ENCODE measurements around the gene EHBP1L1.
"Not testable (repeated sequence)": the region's sequence is repeated elsewhere in the genome, so short reads cannot be mapped to it uniquely, and the experiment has no call there.

The EHBP1L1 gene

DNA sequence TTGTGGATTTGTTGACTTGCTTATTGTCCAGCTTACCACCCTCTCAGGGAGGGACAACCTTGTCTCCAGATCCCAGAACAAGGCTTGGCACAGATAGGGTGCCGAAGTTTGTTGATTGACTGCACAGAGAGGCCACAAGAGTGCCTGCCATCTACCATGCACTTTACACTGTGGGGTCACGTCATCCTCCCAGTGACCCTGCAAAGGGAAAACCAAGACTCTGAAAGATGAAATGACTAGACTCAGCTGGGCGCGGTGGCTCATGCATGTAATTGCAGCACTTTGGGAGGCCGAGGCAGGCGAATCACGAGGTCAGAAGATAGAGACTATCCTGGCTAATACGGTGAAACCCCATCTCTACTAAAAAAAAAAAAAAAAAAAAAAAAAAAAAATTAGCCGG, 13.1 kb upstream of the EHBP1L1 start:
- no peak for DNase-seq

DNA sequence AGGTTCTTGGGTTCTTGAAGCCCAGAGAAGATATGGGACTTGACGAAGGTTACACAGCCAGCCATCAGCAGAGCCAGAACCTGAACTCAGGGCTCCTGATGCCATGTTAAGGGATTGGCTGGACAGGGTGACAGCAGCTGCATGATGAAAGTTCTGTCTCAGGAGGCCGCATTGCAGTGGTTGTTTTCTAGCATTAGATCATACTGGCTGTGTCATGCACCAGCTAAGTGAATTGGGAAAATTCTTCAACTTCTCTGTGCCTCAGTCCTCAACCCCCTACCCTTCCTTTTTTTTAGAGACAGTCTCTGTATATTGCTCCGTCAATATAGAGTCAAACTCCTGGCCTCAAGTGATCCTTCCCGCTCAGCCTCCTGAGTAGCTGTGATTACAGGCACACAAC, 12.3 kb upstream of the EHBP1L1 start:
- no peak for DNase-seq

DNA sequence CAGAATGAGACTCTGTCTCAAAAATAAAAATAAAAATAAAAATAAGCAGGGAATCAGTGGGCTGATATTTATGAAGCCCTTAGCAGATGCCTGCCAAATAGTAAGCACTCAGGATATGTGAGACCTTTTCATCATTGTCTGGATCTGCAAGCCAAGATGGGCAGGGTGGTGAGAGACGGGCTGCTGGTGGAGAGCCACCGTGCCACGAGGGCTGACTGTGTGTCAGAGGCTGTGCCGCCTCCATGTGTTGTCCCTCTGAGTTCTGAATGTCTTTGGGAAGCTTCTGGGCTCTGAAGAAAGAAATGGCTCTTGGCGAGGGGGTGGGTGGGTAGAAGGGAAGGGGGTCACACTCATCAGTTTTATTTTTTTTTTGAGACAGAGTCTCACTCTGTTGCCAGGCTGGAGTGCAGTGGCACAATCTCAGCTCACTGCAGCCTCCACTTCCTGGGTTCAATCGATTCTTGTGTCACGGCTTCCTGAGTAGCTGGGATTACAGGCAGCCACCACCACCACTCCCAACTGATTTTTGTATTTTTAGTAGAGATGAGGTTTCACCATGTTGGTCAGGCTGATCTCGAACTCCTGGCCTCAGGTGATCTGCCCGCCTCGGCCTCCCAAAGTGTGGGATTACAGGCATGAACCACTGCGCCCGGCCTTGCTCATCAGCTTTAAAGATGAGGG, 10.8 kb upstream of the EHBP1L1 start:
- DNase-seq, result not testable (repeated sequence)

DNA sequence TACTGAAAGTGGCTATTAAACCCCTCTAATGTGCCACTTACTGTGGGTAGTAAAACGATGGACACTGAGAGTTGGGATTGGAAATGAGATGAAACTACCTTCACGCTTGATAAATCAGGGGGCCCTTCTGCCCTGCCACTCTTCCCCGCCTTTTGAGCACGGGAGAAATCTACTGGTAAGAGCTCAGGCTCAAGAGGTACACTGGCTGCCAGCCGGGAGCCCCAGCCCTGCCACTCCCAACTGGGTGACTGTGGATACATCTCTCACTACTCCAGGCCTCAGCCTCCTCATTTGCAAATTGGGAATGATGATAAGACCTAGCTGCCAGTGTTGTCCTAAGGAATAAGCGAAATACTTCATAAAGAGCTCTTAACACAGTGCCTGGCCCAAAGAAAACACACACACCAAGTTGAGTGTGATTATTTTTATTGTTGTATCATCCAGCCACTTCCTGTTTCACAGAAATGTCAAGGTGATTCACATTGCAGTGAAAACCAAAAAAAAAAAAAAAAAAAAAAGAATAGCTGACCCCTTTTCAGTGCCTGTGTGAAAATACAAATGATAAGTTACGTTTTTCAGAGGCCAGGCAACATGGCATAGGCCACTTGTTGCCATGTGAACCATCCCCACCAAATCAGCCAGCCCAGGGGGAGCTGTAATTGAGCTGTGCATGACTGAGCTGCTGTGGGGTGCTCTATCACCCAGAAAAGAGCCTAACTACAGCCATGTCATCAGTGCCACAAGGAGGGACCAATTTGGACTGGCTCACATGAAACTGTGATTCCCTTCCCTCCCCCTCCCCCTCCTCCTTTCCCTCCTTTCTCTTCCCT, 10.0 kb upstream of the EHBP1L1 start:
- DNase-seq, result no peak

DNA sequence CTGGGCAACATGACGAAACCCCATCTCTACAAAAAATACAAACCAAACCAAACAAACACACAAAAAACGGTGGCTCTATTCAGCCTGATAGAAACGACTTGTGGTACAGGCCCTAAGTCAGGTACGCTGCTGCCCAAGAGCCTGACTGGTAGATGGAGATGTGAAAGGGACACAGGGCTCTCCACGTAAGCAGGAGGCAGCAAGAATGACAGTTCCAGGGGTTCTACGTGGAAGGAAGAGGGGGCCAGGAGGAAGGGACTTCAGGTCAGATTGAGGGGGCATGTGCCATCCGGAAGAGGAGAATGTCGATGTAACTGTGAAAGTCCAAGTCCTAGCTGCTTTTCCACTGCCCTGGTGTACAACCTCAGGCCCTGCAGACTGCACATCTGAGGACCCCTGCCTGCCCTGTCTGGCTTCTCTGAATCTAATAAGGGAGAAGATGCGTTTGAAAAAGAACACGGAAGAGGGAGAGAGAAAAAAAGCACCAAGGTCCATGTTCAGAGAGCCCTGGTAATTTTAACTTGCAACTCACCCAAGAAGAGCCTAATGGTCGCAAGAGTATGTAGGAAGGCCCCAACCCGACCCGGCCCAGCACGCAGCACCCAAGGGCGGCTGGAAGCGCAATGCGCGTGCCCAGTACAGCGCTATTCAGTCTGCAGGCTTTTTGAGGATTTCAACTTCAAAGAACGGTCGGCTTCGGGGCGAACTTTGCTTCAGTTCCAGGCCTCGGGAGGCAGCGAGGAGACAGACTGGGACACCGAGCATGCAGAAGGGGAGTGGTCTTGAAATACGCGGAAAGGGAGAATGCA, 6.5 kb upstream of the EHBP1L1 start:
- DNase-seq, result no peak

DNA sequence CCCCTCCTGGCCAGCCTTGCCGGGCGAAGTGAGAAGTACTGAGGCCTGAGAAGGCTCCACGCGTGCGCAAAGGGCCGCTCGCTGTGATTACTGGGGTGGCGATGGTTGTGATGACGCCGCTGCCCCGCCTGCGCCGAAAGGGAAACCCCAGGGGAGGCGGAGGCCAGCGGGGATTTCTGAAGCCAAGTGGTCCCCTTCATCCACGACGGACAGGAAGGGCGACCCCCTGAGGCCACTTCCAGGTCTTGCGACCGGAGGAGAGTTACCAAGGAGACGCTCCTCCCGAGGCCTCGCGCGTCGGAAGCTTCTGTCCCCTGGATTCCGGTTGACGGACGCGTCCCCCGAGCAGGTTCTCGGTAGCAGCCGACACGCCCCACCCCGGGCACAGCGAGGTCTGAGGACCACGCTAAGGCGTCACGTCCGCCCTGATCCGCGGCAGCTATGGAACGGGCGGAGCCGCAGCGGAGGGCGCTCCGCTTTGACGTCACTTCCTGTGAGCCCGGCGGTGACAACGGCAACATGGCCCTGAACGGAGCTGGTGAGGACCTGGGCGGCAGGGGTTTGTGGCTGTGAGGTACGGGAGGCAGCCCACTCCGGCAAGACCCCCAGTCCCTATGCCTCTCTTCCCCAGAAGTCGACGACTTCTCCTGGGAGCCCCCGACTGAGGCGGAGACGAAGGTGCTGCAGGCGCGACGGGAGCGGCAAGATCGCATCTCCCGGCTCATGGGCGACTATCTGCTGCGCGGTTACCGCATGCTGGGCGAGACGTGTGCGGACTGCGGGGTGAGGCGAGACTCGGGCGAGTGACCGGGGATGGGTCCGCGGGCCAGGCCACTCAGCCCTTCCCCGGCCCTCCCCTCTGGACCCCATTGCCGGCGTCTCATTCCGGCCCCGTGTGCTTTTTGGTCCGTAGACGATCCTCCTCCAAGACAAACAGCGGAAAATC, 5.6 kb upstream of the EHBP1L1 start, which contains the start of gene ZNRD2:
Gene ZNRD2 (plus strand): TSS at position 505 of the 946 bp plus-strand sequence. CDS start 15 bp downstream, at position 520.
- DNase-seq, result peak; percentile 97

DNA sequence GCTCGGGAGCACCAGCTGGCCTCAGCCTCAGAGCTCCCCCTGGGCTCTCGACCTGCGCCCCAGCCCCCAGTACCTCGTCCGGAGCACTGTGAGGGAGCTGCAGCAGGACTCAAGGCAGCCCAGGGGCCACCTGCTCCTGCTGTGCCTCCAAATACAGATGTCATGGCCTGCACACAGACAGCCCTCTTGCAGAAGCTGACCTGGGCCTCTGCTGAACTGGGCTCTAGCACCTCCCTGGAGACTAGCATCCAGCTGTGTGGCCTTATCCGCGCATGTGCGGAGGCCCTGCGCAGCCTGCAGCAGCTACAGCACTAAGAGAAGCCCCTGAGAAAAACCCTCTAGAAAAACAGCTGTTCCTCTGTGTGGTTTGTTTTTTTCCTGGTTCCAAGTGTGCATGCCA, 4.4 kb upstream of the EHBP1L1 start:
- DNase-seq, result no peak

DNA sequence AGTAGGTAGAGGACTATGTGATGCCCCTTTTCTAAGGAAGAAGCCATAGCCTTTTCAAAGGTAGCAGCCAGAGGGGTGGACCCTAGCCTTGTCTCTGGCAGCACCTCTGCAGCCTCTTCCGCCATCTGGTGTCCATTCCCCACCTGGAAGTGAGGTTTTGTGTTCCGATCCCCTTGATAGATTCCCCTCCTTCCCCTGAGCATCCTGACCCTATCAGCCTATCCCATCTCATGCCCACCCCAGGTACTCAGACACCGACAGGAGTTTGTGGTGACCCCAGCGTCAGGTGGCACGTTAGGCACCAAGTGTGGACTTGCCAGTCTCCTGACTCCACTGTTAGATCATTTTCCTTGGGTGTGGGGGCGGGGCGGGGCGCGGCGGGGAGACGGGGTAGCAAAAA, 3.9 kb upstream of the EHBP1L1 start:
- DNase-seq, result no peak

DNA sequence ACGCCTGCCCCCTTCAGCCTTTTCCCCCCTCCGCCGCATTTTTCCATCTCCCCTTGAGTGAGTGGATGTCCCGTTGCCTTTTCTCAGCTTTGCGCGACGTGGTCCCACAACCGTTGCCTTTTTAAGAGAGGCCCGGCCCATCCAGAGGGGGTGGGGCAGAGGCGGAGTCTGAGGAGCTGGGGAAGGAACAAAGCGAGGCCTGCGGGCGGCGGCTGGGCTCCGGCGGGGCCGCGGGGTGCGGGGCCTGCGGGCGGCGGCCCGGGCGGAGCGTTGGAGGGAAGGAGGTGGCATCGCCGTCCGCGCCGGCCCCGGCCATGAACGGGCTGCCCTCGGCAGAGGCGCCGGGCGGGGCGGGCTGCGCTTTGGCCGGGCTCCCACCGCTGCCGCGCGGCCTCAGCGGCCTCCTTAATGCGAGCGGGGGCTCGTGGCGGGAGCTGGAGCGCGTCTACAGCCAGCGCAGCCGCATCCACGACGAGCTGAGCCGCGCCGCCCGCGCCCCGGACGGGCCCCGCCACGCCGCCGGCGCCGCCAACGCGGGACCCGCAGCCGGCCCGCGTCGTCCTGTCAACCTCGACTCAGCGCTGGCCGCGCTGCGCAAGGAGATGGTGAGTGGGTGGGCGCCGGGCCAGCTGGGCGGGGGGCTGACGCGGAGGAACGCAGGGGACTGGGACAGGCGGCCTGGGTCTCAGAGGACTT, 3.3 kb upstream of the EHBP1L1 start, which contains the start of gene FAM89B:
Gene FAM89B (plus strand): TSS at position 183 of the 696 bp plus-strand sequence. CDS start 132 bp downstream, at position 315.
- DNase-seq, result peak; percentile 61

DNA sequence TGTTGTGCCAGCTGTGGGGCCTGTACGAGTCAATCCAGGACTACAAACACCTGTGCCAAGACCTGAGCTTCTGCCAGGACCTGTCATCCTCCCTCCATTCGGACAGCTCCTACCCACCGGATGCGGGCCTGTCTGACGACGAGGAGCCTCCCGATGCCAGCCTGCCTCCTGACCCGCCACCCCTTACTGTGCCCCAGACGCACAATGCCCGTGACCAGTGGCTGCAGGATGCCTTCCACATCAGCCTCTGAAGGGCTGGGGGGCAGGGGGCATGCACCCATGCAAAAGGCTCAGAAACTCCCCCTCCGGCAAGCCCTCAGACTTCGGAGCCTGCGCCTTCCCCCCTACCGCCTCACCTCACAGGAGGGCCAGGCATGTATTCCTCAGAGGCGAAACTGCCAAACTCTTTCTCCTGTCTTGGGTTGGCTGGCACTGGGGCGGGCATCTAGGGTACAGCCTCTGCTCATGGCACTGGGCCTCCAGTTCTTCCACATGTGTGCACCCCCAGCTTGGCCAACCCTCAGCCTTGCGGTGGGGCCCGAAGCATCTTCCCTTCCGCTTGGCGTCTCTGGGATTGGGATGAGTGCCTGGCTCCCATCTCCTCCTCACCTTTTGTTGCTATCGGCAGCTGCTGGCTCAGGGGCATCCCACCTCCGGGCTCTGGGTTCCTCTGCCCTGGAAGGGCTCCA, 2.3 kb upstream of the EHBP1L1 start:
- no peak for DNase-seq

DNA sequence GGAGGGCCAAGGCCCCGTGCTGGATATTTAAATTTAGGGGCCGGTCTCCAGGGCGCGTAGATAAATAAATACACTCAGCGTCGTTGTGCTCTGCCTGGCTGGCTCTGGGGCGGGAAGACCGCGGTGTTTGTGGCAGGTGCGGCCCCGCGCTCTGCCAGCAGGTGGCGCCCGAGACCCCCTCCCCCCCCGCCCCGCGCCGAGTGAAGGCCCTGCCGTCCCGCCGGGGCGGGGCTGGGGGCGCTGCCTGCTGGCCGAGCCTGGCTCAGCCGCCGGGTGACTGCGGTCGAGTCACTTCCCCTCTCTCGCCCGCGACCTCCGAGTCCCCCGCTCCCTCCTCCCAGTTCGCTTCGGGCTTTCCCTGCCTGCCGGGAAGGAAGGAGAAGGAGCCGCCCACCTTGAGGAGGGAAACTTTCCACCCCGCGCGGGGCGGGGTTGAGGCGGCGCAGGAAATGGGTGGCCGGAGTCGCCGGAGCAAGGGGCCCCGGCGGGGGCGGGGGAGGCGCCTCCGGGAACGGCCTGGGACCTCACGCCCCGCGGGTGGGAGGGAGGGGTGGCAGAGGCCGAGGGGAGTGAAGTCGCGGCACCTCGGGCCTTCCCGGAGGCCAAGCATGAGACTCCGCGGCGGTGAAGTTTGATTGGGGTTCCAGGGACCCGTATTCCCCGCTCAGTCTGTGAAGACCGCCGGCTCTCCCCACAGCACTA, 1.6 kb upstream of the EHBP1L1 start:
- peak; percentile 36 for DNase-seq

DNA sequence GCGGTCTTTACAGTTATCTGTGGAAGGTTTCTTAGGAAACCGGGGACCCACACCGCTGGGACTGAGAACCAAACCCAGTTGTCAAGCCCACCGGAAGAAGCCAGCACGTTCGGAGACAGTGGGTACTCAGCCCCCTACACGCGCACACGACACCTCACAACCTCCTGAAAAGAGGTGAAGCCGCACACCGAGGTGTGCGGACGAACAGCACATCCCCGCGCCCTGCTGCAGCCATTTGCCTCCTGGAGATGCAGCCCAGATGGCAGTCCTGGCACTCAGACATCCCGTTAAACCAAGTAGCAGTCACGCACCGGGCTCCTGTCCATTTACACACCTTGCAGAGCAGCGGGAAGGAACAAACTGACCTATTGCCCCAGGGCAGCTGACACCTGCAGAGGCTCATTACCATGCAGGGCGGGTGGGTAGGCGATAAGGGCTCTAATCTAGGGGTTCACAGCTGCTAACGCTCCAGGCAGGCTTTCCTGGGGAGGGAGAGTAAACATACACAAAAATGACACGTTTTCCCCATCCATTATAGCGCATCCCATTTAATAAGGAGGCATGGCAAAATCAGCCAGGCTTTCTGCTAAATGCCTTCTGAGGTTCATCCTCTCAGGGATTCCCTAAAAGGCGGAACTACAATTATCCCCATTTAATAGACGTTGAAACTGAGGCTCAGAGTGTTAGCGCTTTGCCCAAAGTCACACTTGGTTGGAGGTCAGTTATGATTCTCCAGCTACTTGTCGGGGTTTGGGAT, 864 bp upstream of the EHBP1L1 start:
- no peak for DNase-seq

DNA sequence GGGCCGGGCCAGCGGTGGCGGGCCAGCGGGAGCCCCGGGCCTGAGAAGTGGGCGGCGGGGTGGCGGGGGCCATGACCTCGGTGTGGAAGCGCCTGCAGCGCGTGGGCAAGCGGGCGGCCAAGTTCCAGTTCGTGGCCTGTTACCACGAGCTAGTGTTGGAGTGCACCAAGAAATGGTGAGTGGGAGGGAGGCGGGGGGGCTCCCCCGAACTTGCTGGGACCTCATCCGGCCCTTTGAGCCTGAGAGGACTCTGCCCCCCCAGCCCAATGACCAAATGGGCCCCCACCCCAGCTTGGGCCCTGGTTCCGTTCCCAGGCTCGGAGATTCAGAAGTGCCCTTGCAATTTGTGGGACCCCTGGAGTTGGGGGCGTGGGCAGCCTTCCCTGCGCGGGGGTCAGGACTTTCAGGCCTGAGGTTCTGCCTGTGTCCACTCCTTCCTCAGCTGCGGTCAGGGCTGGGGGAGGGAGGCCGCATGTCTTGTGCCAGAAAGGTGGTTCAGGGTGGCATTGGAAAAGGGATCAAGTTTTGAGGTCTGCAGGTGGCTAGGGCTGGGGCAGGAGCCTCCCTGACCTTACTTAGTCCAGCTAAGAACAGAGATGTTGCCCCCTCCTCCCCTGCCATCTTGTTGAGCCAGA, 496 bp downstream of the EHBP1L1 start:
- DNase-seq, result no peak

DNA sequence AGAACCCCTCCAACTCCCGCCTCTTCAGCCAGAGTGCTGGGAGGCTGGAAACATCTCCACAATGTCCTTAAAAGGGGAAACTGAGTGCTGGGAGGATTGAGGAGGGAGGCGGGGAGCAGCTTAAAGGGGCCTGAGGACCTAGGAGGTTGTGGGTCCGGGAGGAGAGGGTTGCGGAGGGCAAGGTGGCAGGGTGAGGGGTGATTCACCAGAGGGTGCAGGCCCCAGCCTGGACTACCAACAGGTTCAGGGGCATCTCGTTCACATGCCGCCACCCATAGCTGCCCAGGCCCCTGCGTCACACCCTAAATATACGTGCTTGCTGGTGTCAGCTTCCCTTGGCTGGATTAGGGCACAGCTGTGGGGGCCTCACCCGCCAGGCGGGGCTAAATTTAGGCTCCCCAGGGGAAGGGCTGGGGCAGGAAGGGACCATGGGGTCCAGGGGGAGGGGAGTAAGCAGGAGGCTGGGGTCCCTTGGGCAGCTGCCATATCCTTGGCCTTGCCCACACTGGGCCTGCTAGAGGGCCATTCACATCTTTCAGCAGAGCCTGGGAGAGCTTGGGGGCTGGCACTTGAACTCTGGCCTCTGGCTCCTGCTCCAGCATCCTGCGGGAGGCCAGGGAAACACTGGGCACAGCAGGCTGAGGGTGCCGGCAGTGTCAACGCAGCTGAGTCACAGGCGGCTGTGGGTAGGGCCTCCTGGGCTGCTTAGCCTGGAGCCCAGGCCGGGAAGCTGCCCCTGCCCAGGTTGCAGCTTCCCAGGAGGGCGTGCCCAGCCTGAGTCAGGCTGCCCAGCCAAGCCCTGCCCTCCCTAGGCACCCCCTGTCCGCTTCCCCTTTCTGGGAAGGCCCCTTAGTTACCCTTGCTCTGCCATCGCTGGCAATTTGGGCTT, 1.3 kb downstream of the EHBP1L1 start:
- no peak for DNase-seq

DNA sequence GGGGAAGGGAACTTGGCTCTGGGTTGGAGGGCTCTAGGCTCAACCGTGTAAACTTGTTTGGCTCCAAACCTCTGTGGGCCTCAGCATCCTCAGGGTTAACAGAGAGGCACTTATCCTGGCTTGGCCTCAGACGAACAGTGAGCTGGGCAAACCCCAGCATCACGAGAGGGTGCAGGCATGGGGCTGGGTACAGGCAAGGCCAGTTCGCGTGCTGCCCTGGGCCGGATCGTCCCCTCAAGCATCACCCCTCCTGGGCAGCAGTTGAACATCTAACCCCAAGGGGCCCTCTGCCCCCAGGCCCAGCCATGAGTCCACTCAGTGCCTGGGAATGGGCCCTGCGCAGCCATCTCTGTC, 1.9 kb downstream of the EHBP1L1 start:
- no peak for DNase-seq

DNA sequence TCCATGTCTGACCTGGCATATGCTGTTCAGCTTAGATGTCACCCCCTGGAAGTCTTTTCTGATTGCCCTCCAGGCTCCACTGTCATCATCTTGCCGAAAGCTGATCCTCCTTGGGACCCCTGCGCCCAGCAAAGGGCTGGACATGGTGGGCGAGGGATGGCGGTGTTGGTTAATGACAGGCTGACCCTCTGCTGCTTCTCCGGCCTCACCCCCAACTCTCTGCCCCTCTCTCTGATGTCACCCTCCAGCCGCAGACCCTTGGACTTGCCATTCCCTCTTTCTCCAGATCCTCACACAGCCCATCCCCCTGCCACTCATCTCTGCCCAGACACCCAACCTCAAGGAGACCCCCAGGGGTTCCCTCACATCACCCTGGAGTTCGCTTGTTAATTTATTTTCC, 2.3 kb downstream of the EHBP1L1 start:
- no peak for DNase-seq

DNA sequence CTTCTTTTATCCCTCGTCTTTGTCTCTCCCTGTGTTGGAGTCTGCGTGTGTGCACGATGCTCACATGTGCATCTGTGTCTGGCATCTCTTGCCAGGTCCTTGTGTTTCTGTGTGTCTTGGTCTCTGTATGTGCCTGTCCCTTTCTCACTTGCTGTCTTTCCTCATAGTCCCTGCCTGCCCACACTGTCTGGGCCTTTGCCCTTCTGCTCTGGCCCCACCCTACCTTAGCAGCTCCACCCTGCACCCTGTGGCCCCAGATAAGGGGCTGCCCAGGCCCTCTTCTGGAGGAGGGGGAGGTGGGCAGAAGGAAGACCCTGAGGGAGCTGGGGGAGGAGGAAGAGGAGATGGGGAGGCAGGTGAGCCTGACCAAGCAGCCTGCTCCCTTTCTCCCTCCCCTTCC, 2.8 kb downstream of the EHBP1L1 start:
- no peak for DNase-seq

DNA sequence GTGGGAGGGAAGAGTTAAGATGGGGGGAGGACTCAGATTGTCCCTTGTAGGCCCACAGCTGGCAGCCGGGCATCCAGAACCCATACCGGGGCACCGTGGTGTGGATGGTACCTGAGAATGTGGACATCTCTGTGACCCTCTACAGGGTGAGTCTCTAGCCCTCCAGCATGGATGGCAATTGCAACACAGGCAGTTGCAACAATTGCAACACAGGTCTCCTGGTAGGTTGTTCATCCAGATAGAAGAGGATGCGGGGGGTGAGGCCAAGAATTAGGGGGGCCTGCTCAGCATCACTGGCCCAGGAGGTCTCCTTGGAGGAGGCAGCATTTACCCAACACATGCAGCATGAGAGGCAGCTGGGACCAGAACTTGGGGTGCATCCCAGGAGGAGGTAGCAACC, 3.4 kb downstream of the EHBP1L1 start:
- no peak for DNase-seq
